Hepatocyte (in vitro differentiated cells): Measurements from ENCODE around the gene EPHB3. TPM values are rescaled to one million over a fixed set of nuclear protein-coding genes. Genes with fewer than 3 reads are reported as not detected.

Experiments
- DNase-seq: peaks from one replicate; pipeline ENCODE4 v3.0.0-alpha.2; 2016; ENCODE audit warnings: low spot score
- H2AFZ ChIP-seq: fragments of 200-600 bp; sonication (generic); 2 replicates; pipeline ENCODE4 v1.6.0; 2016; ENCODE audit warnings: antibody characterized with exemption, mild to moderate bottlenecking
- H3K27ac ChIP-seq: fragments of 200-600 bp; sonication (generic); 2 replicates; pipeline ENCODE4 v1.5.1; 2016; ENCODE audit warnings: mild to moderate bottlenecking
- H3K27me3 ChIP-seq: fragments of 200-600 bp; sonication (generic); 2 replicates; pipeline ENCODE4 v1.6.1; 2016
- H3K36me3 ChIP-seq: fragments of 200-600 bp; sonication (generic); replicated peaks from 2 replicates; pipeline ENCODE4 v1.5.1; 2016; ENCODE audit warnings: low read depth; ENCODE audit not compliant: insufficient read depth
- H3K4me1 ChIP-seq: fragments of 200-600 bp; sonication (generic); 2 replicates; pipeline ENCODE4 v1.5.1; 2016; ENCODE audit warnings: mild to moderate bottlenecking, moderate library complexity; ENCODE audit not compliant: insufficient read depth
- H3K4me2 ChIP-seq: fragments of 200-600 bp; sonication (generic); 2 replicates; pipeline ENCODE4 v1.6.0; 2016
- H3K4me3 ChIP-seq: fragments of 200-600 bp; sonication (generic); 2 replicates; pipeline ENCODE4 v1.5.1; 2016; ENCODE audit warnings: mild to moderate bottlenecking
- H3K79me2 ChIP-seq: fragments of 200-600 bp; sonication (generic); 2 replicates; pipeline ENCODE4 v1.6.0; 2017; ENCODE audit warnings: mild to moderate bottlenecking
- H3K9me2 ChIP-seq: fragments of 200-600 bp; sonication (generic); replicated peaks from 2 replicates; pipeline ENCODE4 v1.6.0; 2017; ENCODE audit warnings: mild to moderate bottlenecking; ENCODE audit not compliant: insufficient read depth
- H3K9me3 ChIP-seq: fragments of 200-600 bp; sonication (generic); 2 replicates; pipeline ENCODE4 v1.5.1; 2016; ENCODE audit warnings: low read depth, mild to moderate bottlenecking
- H4K20me1 ChIP-seq: fragments of 200-600 bp; sonication (generic); 2 replicates; pipeline ENCODE4 v1.6.0; 2016; ENCODE audit warnings: mild to moderate bottlenecking; ENCODE audit not compliant: insufficient read depth, poor library complexity, severe bottlenecking
- CTCF ChIP-seq: fragments of 200-600 bp; sonication (generic); IDR thresholded peaks from 2 replicates; pipeline ENCODE4 v1.5.1; 2016; ENCODE audit warnings: antibody characterized with exemption, mild to moderate bottlenecking; ENCODE audit not compliant: poor library complexity
- EZH2 ChIP-seq: fragments of 200-600 bp; sonication (generic); IDR thresholded peaks from 2 replicates; pipeline ENCODE4 v1.6.1; 2016; ENCODE audit warnings: antibody characterized with exemption, mild to moderate bottlenecking, borderline replicate concordance
- EZH2phosphoT487 ChIP-seq: fragments of 200-600 bp; sonication (generic); IDR thresholded peaks from one replicate; pipeline ENCODE4 v1.6.1; 2018; ENCODE audit warnings: antibody characterized with exemption, mild to moderate bottlenecking, low read depth, moderate library complexity; ENCODE audit not compliant: unreplicated experiment, severe bottlenecking
- WGBS: methylation state at CpG from one replicate; pipeline ENCODE4 v1.1.6; 2016; ENCODE audit warnings: low lambda C conversion rate; ENCODE audit errors: missing lambda C conversion rate; 5-methylcytosine and 5-hydroxymethylcytosine counted together
- polyA plus RNA-seq: library from polyadenylated mRNA; unstranded; fragments of >200 nt; fragmentation: Nextera tagmentation; extraction: Ambion mirVana; gene quantifications from 2 replicates; pipeline ENCODE4 v1.2.1, GENCODE V29; 2016
- total RNA-seq: library from RNA; depleted of rRNA; stranded (reverse); fragments of >200 nt; gene quantifications from 2 replicates; pipeline ENCODE4 v1.2.3, GENCODE V29; 2014

The EPHB3 gene
- total and polyA plus RNA-seq, 2 experiments from 2014 or later: 11.0 to 22.0 TPM

GRCh38 chr3:184618811-184619210 is 57.2 kb downstream of the EPHB3 start:
- H3K9me2 ChIP-seq: no peaks in the 10 kb centered on the region
- WGBS: 80% methylated on average over 7 of the region's 7 CpGs

GRCh38 chr3:184619369-184619768 is 57.8 kb downstream of the EPHB3 start:
- TF ChIP-seq CTCF (no peak), EZH2phosphoT487 (no peak), EZH2 (no peak)
- H3K27ac ChIP-seq: peak overlapping the region; percentile 44

More at GRCh38 chr3:184618811-184619210, 57.2 kb downstream of the EPHB3 start:
- Histone ChIP-seq H3K4me2 (no peak overlapping the region), H3K36me3 (no peaks in the 10 kb centered on the region), H3K9me3 (no peaks in the 10 kb centered on the region), H3K4me1 (peaks cover 7% of the 10 kb centered on the region), H3K4me3 (no peak overlapping the region), H3K79me2 (no peaks in the 10 kb centered on the region), H3K27ac (no peak overlapping the region), H2AFZ (no peak overlapping the region), H3K27me3 (no peaks in the 10 kb centered on the region), H4K20me1 (no peaks in the 10 kb centered on the region)
- DNase-seq: no peak
- TF ChIP-seq EZH2 (no peak), CTCF (no peak), EZH2phosphoT487 (no peak)

GRCh38 chr3:184619787-184620430 is 58.3 kb downstream of the EPHB3 start:
- no peaks in the 10 kb centered on the region for H4K20me1 ChIP-seq
- H3K79me2 ChIP-seq: no peaks in the 10 kb centered on the region
- H3K36me3 ChIP-seq: no peaks in the 10 kb centered on the region
- no peak overlapping the region for H3K4me2 ChIP-seq
- no peak overlapping the region for H2AFZ ChIP-seq
- DNase-seq: no peak
- peaks cover 7% of the 10 kb centered on the region for H3K4me1 ChIP-seq
- no peaks in the 10 kb centered on the region for H3K9me3 ChIP-seq
- no peak overlapping the region for H3K4me3 ChIP-seq
- H3K9me2 ChIP-seq: no peaks in the 10 kb centered on the region
- no peak for TF ChIP-seq CTCF
- TF ChIP-seq EZH2phosphoT487: no peak
- no peak for TF ChIP-seq EZH2
- WGBS: 80% methylated on average over 6 of the region's 6 CpGs
- no peaks in the 10 kb centered on the region for H3K27me3 ChIP-seq
- peak overlapping the region; percentile 44 for H3K27ac ChIP-seq

More at GRCh38 chr3:184619369-184619768, 57.8 kb downstream of the EPHB3 start:
- Histone ChIP-seq H3K36me3 (no peaks in the 10 kb centered on the region), H3K4me2 (no peak overlapping the region), H3K4me1 (peaks cover 7% of the 10 kb centered on the region), H4K20me1 (no peaks in the 10 kb centered on the region), H2AFZ (no peak overlapping the region), H3K9me2 (no peaks in the 10 kb centered on the region), H3K79me2 (no peaks in the 10 kb centered on the region), H3K27me3 (no peaks in the 10 kb centered on the region), H3K9me3 (no peaks in the 10 kb centered on the region), H3K4me3 (no peak overlapping the region)
- 50% methylated on average over 3 of the region's 3 CpGs for WGBS
- DNase-seq: no peak
